GM12865 (cell line): ENCODE results near the gene ARG1.
"Not testable (repeated sequence)": the region's sequence is repeated elsewhere in the genome, so short reads cannot be mapped to it uniquely, and the experiment has no call there.

ENCODE experiments used
- DNase-seq: peaks from one replicate; pipeline ENCODE4 v3.0.0; 2010; ENCODE audit warnings: low read depth
- H3K4me3 ChIP-seq: 2 replicates; pipeline ENCODE4 v1.5.1; 2011; ENCODE audit warnings: mild to moderate bottlenecking, low read depth, low read length, control low read depth
- TF ChIP-seq, protein P1 (sequence below): IDR thresholded peaks from 2 replicates; pipeline ENCODE4 v1.5.1; 2011; ENCODE audit warnings: low read length, control low read depth, low read depth, inconsistent platforms; ENCODE audit not compliant: insufficient read depth; ENCODE audit errors: missing control alignments

ARG1 gene

DNA sequence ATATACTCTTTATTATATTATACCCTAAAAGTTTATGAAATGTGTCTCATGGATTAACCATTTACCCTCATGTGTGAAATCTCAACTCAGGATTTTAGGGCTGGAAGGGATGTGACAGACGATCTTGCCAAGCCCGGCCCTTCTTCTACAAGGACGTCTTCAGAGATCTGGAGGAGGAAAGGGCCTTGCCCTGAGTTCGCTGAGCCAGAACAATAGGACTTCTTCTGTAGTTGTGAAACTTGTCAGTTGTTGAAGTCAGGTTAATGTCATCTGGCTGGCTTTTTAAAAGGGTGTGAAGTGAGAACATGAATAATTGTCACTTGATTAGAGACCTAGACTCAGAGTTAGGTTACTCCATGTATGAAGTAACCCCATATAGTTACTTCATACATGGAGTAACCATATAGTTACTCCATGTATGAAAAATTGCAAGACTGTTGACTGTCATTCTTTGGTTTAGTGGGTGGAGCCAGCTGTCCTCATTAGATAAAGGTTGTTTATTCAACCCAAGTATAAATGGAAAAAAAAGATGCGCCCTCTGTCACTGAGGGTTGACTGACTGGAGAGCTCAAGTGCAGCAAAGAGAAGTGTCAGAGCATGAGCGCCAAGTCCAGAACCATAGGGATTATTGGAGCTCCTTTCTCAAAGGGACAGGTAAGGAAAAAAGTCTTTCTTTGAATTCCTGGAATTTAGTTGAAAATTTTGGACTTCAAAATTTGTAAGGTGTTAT lies at the start of gene ARG1:
ARG1 (plus strand) TSS at position 541 of the 730 bp plus-strand sequence; CDS start at position 598, 57 bp downstream.
- TF ChIP-seq, protein P1, sequence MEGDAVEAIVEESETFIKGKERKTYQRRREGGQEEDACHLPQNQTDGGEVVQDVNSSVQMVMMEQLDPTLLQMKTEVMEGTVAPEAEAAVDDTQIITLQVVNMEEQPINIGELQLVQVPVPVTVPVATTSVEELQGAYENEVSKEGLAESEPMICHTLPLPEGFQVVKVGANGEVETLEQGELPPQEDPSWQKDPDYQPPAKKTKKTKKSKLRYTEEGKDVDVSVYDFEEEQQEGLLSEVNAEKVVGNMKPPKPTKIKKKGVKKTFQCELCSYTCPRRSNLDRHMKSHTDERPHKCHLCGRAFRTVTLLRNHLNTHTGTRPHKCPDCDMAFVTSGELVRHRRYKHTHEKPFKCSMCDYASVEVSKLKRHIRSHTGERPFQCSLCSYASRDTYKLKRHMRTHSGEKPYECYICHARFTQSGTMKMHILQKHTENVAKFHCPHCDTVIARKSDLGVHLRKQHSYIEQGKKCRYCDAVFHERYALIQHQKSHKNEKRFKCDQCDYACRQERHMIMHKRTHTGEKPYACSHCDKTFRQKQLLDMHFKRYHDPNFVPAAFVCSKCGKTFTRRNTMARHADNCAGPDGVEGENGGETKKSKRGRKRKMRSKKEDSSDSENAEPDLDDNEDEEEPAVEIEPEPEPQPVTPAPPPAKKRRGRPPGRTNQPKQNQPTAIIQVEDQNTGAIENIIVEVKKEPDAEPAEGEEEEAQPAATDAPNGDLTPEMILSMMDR, result no peak
- no peak for DNase-seq
- H3K4me3 ChIP-seq, result no peak within 1 kb of the TSS

DNA sequence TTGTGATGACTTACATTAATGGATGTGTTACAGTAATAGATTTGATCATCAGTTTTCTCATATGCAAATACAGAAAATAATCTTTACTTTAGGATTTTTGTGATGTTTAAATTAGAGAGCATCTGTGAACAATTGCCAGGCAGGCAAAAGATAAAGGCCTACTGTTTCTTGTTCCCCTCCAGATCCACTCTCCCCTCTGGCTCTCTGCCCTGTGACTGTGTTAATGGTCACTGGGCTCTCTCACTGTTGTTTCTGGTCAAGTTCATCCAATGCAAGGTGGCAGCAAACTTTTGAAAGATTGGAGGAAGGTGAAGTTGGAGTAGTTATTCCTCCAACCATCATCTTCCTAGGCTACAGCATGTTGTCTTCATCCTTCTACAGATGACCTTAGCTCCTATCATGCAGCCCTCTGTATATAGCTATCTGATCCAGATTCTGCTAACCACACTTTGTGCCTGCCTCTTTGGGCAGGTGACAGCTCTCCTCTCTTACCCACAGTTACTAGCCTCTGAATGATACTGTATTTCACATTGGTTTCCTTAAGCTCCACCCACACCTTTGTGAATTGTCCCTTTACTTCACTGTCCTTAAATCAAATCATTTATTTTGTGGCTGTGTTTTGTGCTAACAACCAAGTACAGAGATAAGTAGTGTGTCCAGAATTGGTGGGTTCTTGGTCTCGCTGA lies 48.9 kb upstream of the ARG1 start:
- no peak for DNase-seq
- no peak overlapping the region for H3K4me3 ChIP-seq
- TF ChIP-seq, protein P1, result no peak

DNA sequence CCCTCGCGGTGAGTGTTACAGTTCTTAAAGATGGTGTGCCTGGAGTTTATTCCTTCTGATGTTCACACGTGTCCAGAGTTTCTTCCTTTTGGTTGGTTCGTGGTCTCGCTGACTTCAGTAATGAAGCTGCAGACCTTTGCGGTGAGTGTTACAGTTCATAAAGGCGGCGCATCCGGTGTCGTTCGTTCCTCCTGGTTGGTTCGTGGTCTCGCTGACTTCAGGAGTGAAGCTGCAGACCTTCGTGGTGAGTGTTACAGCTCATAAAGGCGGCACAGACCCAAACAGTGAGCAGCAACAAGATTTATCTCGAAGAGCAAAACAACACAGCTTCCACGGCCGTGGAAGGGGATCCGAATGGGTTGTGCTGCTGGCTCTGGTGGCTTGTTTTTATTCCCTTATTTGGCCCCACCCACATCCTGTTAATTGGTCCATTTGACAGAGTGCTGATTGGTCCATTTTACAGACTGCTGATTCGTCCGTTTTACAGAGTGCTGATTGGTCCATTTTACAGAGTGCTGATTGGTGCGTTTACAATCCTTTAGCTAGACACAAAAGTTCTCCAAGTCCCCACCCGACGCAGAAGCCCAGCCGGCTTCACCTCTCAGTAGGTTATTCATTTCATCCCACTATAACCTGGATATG lies 48.2 kb upstream of the ARG1 start:
- TF ChIP-seq, protein P1, result no peak
- DNase-seq, result no peak
- no peak overlapping the region for H3K4me3 ChIP-seq

DNA sequence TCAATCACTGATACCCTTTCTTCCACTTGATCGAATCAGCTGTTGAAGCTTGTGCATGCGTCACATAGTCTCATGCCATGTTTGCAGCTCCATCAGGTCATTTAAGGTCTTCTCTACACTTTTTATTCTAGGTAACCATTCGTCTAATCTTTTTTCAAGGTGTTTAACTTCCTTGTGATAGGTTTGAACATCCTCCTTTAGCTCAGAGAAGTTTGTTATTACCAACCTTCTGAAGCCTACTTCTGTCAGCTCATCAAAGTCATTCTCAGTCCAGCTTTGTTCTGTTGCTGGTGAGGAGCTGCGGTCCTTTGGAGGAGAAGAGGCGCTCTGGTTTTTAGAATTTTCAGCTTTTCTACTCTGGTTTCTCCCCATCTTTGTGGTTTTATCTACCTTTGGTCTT lies 42.1 kb upstream of the ARG1 start:
- not testable (repeated sequence) for DNase-seq, H3K4me3 ChIP-seq

DNA sequence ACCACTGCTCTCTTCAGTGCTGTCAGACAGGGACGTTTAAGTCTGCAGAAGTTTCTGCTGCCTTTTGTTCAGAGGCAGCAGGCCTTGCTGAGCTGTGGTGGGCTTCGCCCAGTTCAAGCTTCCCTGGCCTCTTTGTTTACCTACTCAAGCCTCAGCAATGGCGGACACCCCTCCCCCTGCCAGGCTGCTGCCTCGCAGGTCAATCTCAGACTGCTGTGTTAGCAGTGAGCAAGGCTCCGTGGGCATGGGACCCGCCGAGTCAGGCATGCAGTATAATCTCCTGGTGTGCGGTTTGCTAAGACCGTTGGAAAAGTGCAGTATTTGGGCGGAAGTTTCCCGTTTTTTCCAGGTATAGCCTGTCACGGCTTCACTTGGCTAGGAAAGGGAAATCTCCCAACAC lies 41.3 kb upstream of the ARG1 start:
- not testable (repeated sequence) for H3K4me3 ChIP-seq, DNase-seq

DNA sequence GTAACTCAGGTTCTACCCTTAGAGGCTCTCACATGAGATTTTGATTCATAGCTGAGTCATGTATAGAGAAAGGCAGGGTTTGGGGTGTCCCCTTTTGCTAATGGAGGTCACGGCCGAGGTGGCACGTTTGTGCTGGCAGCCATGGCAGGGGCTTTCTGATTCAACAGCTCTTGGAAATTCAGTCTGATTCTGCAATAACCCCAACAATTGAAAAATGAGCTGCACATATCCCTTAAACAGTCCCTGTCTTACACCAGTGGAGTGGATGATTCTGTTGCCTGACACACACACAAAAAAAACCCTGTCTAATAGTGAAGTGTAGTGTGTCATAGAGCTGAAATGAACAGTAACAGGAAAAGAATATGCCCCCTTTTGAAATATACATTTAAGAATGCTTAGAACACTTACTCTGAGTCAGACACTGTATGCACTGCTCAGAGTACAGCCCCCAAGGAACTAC lies 40.4 kb upstream of the ARG1 start:
- peak; percentile 42 for DNase-seq
- H3K4me3 ChIP-seq, result no peak overlapping the region
- TF ChIP-seq, protein P1, result no peak

DNA sequence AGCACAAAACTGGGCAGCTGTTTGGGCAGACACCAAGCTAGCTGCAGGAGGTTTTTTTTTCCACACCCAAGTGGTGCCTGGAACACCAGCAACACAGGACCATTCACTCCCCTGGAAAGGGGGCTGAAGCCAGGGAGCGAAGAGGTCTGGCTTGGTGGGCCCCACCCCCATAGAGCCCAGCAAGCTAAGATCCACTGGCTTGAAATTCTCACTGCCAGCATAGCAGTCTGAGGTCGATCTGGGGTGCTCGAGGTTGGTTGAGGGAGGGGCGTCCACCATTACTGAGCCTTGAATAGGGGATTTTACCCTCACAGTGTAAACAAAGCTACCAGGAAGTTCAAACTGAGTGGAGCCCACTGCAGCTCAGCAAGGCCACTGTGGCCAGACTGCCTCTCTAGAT lies 34.4 kb upstream of the ARG1 start:
- not testable (repeated sequence) for DNase-seq, H3K4me3 ChIP-seq

DNA sequence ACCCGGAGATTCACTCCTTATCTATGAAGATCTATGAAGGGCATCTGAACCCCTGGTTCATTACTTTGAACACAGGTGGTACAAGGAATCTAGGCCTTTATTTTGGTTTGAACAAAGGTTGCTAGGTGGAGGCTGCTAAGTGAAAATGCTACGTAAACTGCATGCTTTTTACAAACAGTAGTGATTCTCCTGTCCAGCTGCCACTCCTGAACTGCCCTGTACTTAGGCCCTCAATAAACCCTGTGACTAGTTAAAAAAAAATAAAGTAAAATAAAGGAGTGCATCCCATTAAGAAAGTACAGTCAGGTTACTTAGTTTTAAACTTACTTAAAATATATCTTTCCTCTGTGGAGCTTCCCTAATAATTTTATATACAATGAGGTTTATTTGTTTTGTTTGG lies 27.7 kb upstream of the ARG1 start:
- TF ChIP-seq, protein P1, result no peak
- DNase-seq, result no peak
- H3K4me3 ChIP-seq, result no peak overlapping the region
